Natural killer cell treated with Interleukin-12 subunit alpha and Interleukin-12 subunit beta and Interleukin-15 and Interleukin-18, amount 100 ng/mL, for 72 hours (primary cell): ENCODE measurements around the gene FCHSD2. TPM values are rescaled to one million over a fixed set of nuclear protein-coding genes. Genes with fewer than 3 reads are reported as not detected.
"Not testable (repeated sequence)": the region's sequence is repeated elsewhere in the genome, so short reads cannot be mapped to it uniquely, and the experiment has no call there.

Experiments used
- ATAC-seq, 2 donors: fragments of 150-1000 bp; cut with Tn5 transposase in 1 of 2; sonication (Bioruptor Pico), chemical (Tn5 transposase) in 1 of 2; 2 replicates each; pipeline ENCODE4 v1.10.0; 2021
- DNase-seq: peaks from one replicate; pipeline ENCODE4 v3.0.0; 2022; ENCODE audit warnings: low spot score
- H3K27ac Mint-ChIP-seq, 2 donors: 1 replicate in 1 of 2; 2 replicates in 1 of 2; pipeline ENCODE4 v1.8.0; 2022; ENCODE audit warnings: mixed read lengths in 2 of 2, mild to moderate bottlenecking in 1 of 2, moderate library complexity in 1 of 2
- H3K27me3 Mint-ChIP-seq, 2 donors: 1 replicate in 1 of 2; 2 replicates in 1 of 2; pipeline ENCODE4 v1.8.0; 2022; ENCODE audit warnings: mixed read lengths in 2 of 2
- H3K36me3 Mint-ChIP-seq: one replicate; pipeline ENCODE4 v1.8.0; 2022; ENCODE audit warnings: mixed read lengths
- H3K4me1 Mint-ChIP-seq, 2 donors: 1 replicate in 1 of 2; 2 replicates in 1 of 2; pipeline ENCODE4 v1.8.0; 2022; ENCODE audit warnings: low read depth in 2 of 2, mixed read lengths in 2 of 2, mild to moderate bottlenecking in 1 of 2
- H3K4me3 Mint-ChIP-seq: one replicate; pipeline ENCODE4 v1.8.0; 2022; ENCODE audit warnings: mixed read lengths
- H3K9me3 Mint-ChIP-seq: 2 replicates; pipeline ENCODE4 v1.8.0; 2022; ENCODE audit warnings: mixed read lengths
- total RNA-seq, 2 donors: library from RNA; stranded (reverse); gene quantifications; one replicate each; pipeline ENCODE4 v1.2.3, GENCODE V29; 2022

The FCHSD2 gene
- total RNA-seq, 2 donors from 2014 or later: 58.8 to 77.3 TPM

DNA sequence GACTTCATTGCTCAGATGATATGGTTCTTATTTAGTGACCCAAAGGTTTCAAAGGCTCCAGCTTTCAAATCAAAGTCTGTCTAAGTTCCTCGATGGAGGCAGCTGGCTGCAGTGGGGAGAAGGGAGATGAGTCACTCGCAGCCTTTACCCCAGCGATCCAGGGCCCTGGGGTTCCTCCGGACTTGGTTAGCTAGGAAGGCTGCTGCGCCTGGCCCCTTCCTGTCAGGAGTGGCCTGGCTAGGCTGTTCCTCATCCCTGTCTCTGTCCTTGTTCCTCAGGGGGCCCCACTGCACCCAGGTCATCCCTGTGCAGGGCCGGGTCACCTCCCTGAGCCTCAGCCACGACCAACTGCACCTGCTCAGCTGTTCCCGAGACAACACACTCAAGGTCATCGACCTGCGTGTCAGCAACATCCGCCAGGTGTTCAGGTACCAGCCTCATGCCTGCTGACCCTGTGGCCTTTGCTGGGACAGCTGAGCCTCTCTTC lies 314.0 kb downstream of the FCHSD2 start:
- peak overlapping the region; percentile 81 to 90 for H3K27ac Mint-ChIP-seq
- H3K36me3 Mint-ChIP-seq: no peaks in the 10 kb centered on the region
- H3K4me1 Mint-ChIP-seq: peaks cover 30 to 33% of the 10 kb centered on the region in 2 donors
- no peaks in the 10 kb centered on the region for H3K27me3 Mint-ChIP-seq
- DNase-seq (no peak), ATAC-seq (peak; percentile 69 to 74)
- peak overlapping the region; percentile 62 for H3K4me3 Mint-ChIP-seq
- no peaks in the 10 kb centered on the region for H3K9me3 Mint-ChIP-seq

GRCh38 chr11:72827656-72828055 lies 314.5 kb downstream of the FCHSD2 start:
- Mint-ChIP-seq H3K27ac (peak overlapping the region; percentile 81 to 90), H3K4me1 (peaks cover 27 to 30% of the 10 kb centered on the region in 2 donors), H3K4me3 (peak overlapping the region; percentile 62)
- not testable (repeated sequence) for H3K36me3 Mint-ChIP-seq, H3K9me3 Mint-ChIP-seq, DNase-seq, H3K27me3 Mint-ChIP-seq
- ATAC-seq: peak; percentile 81 to 89

DNA sequence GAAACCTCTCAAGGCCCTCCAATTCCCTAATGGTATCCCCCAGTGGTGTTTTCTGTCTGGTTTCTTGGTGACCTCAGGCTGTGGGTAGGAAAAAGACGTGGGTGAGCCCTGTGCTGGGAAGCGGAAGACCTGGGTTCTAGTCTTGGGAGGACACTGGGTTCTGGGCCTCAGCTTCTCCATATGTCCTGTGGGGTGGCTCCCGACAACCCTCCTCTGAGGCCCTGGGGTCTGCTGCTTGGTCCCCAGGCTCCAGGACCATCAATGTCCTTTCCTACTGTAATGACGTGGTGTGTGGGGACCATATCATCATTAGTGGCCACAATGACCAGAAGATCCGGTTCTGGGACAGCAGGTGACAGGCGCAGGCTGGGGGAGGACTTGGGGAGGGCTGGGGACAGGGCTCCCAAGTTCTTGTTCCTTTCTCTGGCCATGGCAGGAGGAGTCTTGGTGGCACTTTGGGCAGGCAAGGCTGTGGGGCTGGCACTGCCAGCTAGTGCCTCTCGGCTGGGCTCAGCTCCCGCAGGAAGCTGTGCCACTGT lies 315.1 kb downstream of the FCHSD2 start:
- DNase-seq (no peak), ATAC-seq (no peak)
- Mint-ChIP-seq H3K27ac (peak overlapping the region; percentile 81 to 90), H3K9me3 (no peaks in the 10 kb centered on the region), H3K4me3 (no peak overlapping the region), H3K36me3 (no peaks in the 10 kb centered on the region), H3K4me1 (peaks cover 27 to 30% of the 10 kb centered on the region in 2 donors), H3K27me3 (no peaks in the 10 kb centered on the region)

GRCh38 chr11:72826191-72826941 lies 315.8 kb downstream of the FCHSD2 start:
- Mint-ChIP-seq H3K27me3 (no peaks in the 10 kb centered on the region), H3K27ac (peak overlapping the region; percentile 74 to 90), H3K9me3 (no peaks in the 10 kb centered on the region), H3K36me3 (no peaks in the 10 kb centered on the region), H3K4me3 (no peak overlapping the region), H3K4me1 (peaks cover 23 to 25% of the 10 kb centered on the region in 2 donors)
- DNase-seq: no peak
- no peak for ATAC-seq

DNA sequence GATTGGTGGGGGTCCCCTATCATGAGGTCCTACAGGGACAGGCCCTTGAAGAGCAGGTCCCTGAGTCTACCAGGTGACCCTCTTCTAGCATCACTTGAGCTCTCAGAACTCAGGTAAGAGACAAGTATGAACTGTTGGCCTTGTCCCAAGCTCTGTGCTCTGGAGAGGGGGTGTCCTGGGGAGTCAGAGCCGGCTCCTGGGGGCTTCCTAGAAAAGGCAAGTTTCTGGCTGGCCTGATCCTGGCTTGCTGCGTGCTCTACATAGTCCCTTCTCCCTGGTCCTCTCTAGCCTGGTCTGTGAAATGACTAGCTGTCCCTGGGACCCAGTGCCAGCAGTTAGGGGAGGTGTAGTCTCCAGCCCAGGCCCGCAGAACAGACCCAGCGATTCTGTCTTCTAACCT lies 316.5 kb downstream of the FCHSD2 start:
- peaks cover 18 to 28% of the 10 kb centered on the region in 2 donors for H3K4me1 Mint-ChIP-seq
- DNase-seq (no peak), ATAC-seq (no peak)
- no peaks in the 10 kb centered on the region for H3K9me3 Mint-ChIP-seq
- H3K4me3 Mint-ChIP-seq: no peak overlapping the region
- H3K27me3 Mint-ChIP-seq: no peaks in the 10 kb centered on the region
- H3K36me3 Mint-ChIP-seq: no peaks in the 10 kb centered on the region
- H3K27ac Mint-ChIP-seq: peak overlapping the region; percentile 74 to 90

DNA sequence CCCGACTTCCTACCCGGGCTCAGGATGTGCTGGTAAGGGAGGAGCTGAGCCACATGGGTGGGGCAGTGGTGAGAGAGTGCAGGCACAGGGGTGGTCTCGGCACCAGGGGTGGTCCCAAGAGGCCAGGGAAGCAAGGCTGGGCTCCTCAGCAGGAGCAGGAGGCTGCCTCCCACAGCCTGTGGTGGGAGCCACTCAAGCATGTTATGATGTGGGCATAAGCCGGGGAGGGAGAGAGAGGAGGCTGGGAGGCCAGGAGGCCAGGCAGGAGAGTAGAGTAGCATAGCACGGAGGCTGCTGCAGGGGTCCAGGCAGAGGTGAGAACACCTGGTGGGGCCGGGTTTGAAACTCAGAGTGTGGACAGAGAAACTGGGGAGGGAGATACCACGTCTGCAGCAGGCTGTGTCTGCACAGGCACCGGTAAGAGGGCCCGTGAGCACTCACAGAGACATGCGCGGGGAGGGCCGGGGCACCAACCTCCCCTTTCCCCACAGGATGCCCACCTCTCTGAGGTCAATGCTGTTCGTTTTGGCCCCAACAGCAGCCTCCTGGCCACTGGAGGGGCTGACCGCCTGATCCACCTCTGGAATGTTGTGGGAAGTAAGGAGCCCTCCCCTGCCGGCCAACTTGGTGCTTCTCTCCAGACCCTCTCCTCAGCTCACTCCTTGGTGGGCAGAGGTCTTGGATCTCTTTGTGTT lies 317.2 kb downstream of the FCHSD2 start:
- no peaks in the 10 kb centered on the region for H3K36me3 Mint-ChIP-seq
- peak overlapping the region; percentile 74 to 90 for H3K27ac Mint-ChIP-seq
- H3K4me1 Mint-ChIP-seq: peaks cover 12 to 29% of the 10 kb centered on the region in 2 donors
- no peak overlapping the region for H3K4me3 Mint-ChIP-seq
- ATAC-seq (no peak), DNase-seq (no peak)
- no peaks in the 10 kb centered on the region for H3K27me3 Mint-ChIP-seq
- H3K9me3 Mint-ChIP-seq: no peaks in the 10 kb centered on the region

DNA sequence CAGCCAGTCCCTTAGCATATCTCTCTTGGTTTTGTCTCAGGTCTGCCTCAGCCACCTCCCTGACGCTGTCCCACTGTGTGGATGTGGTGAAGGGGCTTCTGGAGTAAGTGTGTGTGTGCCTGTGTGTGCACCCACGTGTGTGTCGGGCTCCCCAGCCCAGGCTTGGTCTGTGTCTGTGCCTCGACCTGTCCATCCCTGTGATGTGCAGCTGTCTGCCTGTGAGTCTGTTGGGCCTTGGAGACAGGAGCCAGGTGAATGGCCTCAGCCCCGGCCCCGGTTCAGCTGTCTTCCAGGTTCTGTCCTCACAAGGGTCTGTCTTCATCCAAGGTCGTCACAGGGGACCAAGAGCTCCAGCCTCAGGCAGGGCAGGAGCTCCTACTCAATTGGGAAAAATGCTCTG lies 318.1 kb downstream of the FCHSD2 start:
- ATAC-seq (no peak), DNase-seq (no peak)
- peak overlapping the region; percentile 74 to 90 for H3K27ac Mint-ChIP-seq
- no peaks in the 10 kb centered on the region for H3K9me3 Mint-ChIP-seq
- no peaks in the 10 kb centered on the region for H3K36me3 Mint-ChIP-seq
- no peak overlapping the region for H3K4me3 Mint-ChIP-seq
- peaks cover 12 to 31% of the 10 kb centered on the region in 2 donors for H3K4me1 Mint-ChIP-seq
- H3K27me3 Mint-ChIP-seq: no peaks in the 10 kb centered on the region

- Mint-ChIP-seq H3K27me3 (no peaks in the 10 kb centered on the region), H3K36me3 (peaks cover 3% of the 10 kb centered on the region), H3K9me3 (no peaks in the 10 kb centered on the region), H3K27ac (peak overlapping the region; percentile 74 to 90), H3K4me1 (peaks cover 11 to 32% of the 10 kb centered on the region in 2 donors), H3K4me3 (no peak overlapping the region)
- ATAC-seq (no peak), DNase-seq (no peak)
Measured at GRCh38 chr11:72823105-72823804, 318.9 kb downstream of the FCHSD2 start.

- Mint-ChIP-seq H3K4me1 (peaks cover 11 to 35% of the 10 kb centered on the region in 2 donors), H3K9me3 (no peaks in the 10 kb centered on the region), H3K27me3 (no peaks in the 10 kb centered on the region), H3K27ac (no peak overlapping the region), H3K4me3 (no peak overlapping the region), H3K36me3 (peaks cover 4% of the 10 kb centered on the region)
- DNase-seq: peak; percentile 82
- ATAC-seq: peak; percentile 76 to 89
Measured at GRCh38 chr11:72821920-72822799, 320.0 kb downstream of the FCHSD2 start.

DNA sequence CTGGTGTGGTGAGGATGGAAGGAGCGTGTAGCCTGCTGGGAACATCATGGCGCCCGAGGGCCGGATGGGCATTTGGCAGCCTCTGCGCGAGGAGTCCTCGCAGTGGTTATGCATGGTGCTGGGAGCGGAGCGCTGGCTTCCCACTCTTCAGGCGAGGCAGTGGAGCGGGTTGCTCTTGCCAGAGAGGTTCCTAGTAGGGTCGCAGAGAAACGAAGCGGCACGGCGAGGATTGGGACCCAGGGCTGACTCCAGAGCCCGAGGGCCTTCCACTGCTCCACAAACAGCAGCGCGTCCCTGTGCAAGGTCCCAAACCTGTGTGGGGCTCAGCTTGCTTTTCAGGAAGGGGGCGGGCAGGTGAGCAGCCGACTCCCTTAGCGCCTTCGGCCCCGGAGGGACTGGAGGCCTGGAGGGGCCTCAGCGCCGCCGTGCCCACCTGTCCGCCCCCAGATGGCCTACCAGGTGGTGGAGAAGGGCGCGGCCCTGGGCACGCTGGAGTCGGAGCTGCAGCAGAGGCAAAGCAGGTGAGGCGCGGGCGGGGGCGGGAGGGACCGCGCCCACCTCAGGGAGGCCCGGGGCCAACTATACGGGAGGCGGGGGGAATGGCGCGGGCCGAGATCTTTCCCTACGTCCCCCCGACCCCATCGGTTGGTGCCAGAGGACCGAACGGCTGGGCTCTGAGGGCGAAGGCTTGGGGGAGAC lies 320.7 kb downstream of the FCHSD2 start:
- Mint-ChIP-seq H3K4me1 (peaks cover 12 to 39% of the 10 kb centered on the region in 2 donors), H3K36me3 (peaks cover 4% of the 10 kb centered on the region), H3K27me3 (no peaks in the 10 kb centered on the region), H3K9me3 (no peaks in the 10 kb centered on the region), H3K4me3 (peak overlapping the region; percentile 23), H3K27ac (no peak overlapping the region)
- DNase-seq (no peak), ATAC-seq (no peak)

DNA sequence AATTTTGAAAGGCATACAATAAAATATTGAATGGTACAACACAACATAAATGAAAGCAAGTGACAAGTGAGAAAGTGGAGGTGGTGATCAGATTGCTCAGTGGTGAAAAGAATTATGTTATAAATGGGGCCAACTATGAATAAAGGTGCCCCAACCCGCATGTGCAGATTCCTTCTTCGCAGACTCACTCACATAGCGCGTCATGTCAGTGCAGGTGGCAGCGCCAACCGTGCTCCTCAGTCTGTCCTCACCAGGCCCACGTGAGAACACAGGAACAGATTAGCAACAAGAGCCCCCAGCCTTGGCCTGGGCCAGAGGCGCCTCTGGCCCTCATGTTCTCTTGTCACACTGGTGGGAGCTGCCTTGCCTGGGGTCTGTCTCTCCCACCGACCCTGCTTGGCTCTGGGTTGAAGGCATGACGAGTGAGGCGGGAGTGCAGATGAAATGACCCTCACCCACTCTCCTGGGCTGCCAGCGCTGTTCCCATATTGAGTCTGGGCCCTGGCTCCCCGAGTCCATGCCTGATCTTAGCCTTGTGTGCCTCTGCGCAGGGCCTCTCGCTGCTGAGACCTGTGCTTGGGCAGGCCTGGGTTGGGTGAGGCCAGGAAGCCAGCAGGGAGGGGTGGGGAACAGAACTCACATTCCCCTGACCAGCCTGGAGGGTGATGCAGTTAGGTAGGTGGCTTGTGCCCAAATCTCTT lies 321.5 kb downstream of the FCHSD2 start:
- no peaks in the 10 kb centered on the region for H3K27me3 Mint-ChIP-seq
- peak overlapping the region; percentile 23 for H3K4me3 Mint-ChIP-seq
- peaks cover 20 to 42% of the 10 kb centered on the region in 2 donors for H3K4me1 Mint-ChIP-seq
- DNase-seq (no peak), ATAC-seq (no peak)
- peak overlapping the region in 1 of 2 donors; percentile 54 for H3K27ac Mint-ChIP-seq
- H3K9me3 Mint-ChIP-seq: no peaks in the 10 kb centered on the region
- H3K36me3 Mint-ChIP-seq: peaks cover 4% of the 10 kb centered on the region

DNA sequence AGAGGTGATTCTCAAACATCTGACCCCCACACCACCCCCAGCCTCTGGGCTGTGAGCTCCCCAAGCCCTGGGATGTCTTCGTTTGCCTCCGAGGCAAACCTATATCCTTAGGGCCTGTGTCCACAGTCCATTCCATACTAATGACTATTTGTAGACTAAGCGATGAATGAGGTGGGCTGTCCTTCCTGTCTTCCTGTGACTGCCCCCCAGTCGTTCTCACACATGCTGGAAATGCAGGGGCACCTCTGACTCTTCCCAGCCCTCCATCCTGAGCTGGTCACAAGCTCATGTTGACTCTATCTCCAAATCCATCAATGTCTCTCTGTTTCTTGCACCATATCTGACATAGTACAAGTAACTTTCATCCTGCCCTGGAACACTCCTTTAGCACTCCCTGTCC lies 323.1 kb downstream of the FCHSD2 start:
- Mint-ChIP-seq H3K27ac (peak overlapping the region in 1 of 2 donors; percentile 54), H3K27me3 (no peaks in the 10 kb centered on the region), H3K4me1 (peaks cover 29 to 41% of the 10 kb centered on the region in 2 donors), H3K36me3 (peaks cover 4% of the 10 kb centered on the region), H3K4me3 (no peak overlapping the region), H3K9me3 (no peaks in the 10 kb centered on the region)
- no peak for ATAC-seq
- no peak for DNase-seq
